BLaER1 treated with 17β-estradiol and CSF1 and Interleukin-3, amounts not matched to agents 10 nM and 100 nM (cell line): ENCODE measurements around the gene SPDYE6.
A peak's percentile ranks its signal among the peaks of the same experiment; 100 is the strongest.
"Not testable (repeated sequence)": the region's sequence is repeated elsewhere in the genome, so short reads cannot be mapped to it uniquely, and the experiment has no call there.

Experiments
- H3K27ac ChIP-seq, 11 experiments: shearing (Covaris generic); formaldehyde crosslinking; 2 replicates each; pipeline ENCODE4 v1.8.1; 2022
- H3K27me3 ChIP-seq, 11 experiments: shearing (Covaris generic); formaldehyde crosslinking; 2 replicates each; pipeline ENCODE4 v1.8.1; 2022
- H3K36me3 ChIP-seq, 11 experiments: shearing (Covaris generic); formaldehyde crosslinking; 2 replicates each; pipeline ENCODE4 v1.8.1; 2022
- H3K4me1 ChIP-seq, 10 experiments: shearing (Covaris generic); formaldehyde crosslinking; 2 replicates each; pipeline ENCODE4 v1.8.1; 2022
- H3K4me2 ChIP-seq, 11 experiments: shearing (Covaris generic); formaldehyde crosslinking; 2 replicates each; pipeline ENCODE4 v1.8.1; 2022
- H3K4me3 ChIP-seq, 10 experiments: shearing (Covaris generic); formaldehyde crosslinking; 2 replicates each; pipeline ENCODE4 v1.8.1; 2022
- H3K9ac ChIP-seq, 11 experiments: shearing (Covaris generic); formaldehyde crosslinking; 2 replicates each; pipeline ENCODE4 v1.8.1; 2022
- H3K9me3 ChIP-seq, 11 experiments: shearing (Covaris generic); formaldehyde crosslinking; replicated peaks in 1 of 11; 2 replicates each; pipeline ENCODE4 v1.8.1; 2022
- H4K20me1 ChIP-seq, 11 experiments: shearing (Covaris generic); formaldehyde crosslinking; 2 replicates each; pipeline ENCODE4 v1.8.1; 2022
- Cebpa-rat ChIP-seq, 11 experiments: shearing (Covaris generic); IDR thresholded peaks; 2 replicates each; pipeline ENCODE4 v1.8.1; 2022

Gene SPDYE6

DNA sequence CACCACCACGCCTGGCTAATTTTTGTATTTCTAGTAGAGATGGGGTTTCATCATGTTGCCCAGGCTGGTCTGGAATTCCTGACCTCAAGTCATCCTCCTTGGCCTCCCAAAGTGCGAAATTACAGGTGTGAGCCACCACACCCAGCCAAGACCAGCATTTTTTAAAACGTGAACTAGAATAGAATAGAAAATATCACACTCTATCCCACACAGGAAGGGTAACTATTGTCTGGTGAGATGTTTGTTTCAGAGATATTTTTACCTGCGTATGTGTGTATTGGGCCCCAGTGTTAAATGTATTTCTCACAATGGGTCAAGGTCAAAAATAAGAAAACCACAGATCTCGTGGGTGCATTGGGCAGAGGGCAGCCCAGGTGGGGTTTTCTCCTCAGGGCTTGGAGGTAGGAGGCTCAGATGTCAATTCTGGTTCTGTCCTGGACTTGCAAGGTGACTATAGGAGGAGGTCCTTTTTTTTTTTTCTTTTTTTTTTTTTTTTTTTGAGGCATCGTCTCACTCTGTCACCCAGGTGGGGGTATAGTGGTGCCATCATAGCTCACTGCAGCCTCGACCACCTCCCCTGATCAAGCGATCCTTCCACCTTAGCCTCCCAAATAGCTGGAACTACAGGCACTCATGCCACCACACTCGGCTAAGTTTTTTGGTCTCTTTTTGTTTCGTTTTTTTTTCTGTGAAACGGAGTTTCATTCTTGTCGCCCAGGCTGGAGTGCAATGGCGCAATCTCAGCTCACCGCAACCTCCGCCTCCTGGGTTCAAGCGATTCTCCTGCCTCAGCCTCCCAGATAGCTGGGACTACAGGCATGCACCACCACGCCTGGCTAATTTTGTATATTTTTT lies 50.6 kb downstream of the SPDYE6 start:
- Histone ChIP-seq H3K9me3 (no peaks in the 10 kb centered on the region), H4K20me1 (peaks cover 0 to 64% (median 6%) of the 10 kb centered on the region in 11 experiments; a peak in 12 of 22 replicates), H3K27ac (peak overlapping the region in 10 of 11 experiments; percentile 71 to 98 (median 93); a peak in 18 of 22 replicates), H3K36me3 (peaks cover 34 to 64% (median 49%) of the 10 kb centered on the region in 11 experiments), H3K9ac (peak overlapping the region in 8 of 11 experiments; percentile 67 to 85 (median 82); a peak in 13 of 22 replicates), H3K4me3 (no peak overlapping the region; a peak in 1 of 20 replicates), H3K27me3 (no peaks in the 10 kb centered on the region), H3K4me1 (peaks cover 75 to 91% (median 86%) of the 10 kb centered on the region in 10 experiments), H3K4me2 (peak overlapping the region; percentile 81 to 99 (median 94))
- TF ChIP-seq Cebpa-rat (IDR thresholded peaks at IDR 0.05) = peak in 3 of 11 experiments; percentile 37 to 60 (median 56); a peak in 5 of 22 replicates

DNA sequence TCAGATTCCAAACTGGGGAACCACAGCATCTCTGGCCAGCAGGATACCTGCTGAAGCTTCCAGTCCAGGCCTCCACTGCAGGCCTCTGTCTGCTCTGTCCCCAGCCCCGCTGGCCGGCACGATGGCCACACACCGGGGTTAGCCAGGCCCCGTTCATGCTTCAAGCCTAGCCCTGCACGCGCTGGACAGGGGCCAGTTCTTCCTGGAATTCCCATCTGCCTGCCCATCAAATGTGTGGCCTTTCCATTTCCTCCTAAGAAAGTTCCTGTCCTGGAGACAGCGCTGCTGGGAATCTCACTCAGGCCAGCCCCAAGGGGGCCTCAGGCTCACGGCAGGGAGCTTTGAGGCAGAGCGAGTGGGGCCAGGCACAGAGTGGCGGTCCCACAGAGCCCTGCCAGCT lies 51.6 kb downstream of the SPDYE6 start:
- no peak overlapping the region for H3K4me3 ChIP-seq
- H4K20me1 ChIP-seq = peaks cover 0 to 73% (median 16%) of the 10 kb centered on the region in 11 experiments; a peak in 13 of 22 replicates
- H3K27me3 ChIP-seq = no peaks in the 10 kb centered on the region
- H3K36me3 ChIP-seq = peaks cover 31 to 64% (median 49%) of the 10 kb centered on the region in 11 experiments
- H3K9ac ChIP-seq = peak overlapping the region in 9 of 11 experiments; percentile 38 to 83 (median 63); a peak in 17 of 22 replicates
- no peaks in the 10 kb centered on the region for H3K9me3 ChIP-seq
- TF ChIP-seq Cebpa-rat (IDR thresholded peaks at IDR 0.05) = no peak
- peak overlapping the region; percentile 74 to 99 (median 93) for H3K4me2 ChIP-seq
- peak overlapping the region in 9 of 11 experiments; percentile 47 to 98 (median 94); a peak in 17 of 22 replicates for H3K27ac ChIP-seq
- H3K4me1 ChIP-seq = peaks cover 77 to 95% (median 86%) of the 10 kb centered on the region in 10 experiments

DNA sequence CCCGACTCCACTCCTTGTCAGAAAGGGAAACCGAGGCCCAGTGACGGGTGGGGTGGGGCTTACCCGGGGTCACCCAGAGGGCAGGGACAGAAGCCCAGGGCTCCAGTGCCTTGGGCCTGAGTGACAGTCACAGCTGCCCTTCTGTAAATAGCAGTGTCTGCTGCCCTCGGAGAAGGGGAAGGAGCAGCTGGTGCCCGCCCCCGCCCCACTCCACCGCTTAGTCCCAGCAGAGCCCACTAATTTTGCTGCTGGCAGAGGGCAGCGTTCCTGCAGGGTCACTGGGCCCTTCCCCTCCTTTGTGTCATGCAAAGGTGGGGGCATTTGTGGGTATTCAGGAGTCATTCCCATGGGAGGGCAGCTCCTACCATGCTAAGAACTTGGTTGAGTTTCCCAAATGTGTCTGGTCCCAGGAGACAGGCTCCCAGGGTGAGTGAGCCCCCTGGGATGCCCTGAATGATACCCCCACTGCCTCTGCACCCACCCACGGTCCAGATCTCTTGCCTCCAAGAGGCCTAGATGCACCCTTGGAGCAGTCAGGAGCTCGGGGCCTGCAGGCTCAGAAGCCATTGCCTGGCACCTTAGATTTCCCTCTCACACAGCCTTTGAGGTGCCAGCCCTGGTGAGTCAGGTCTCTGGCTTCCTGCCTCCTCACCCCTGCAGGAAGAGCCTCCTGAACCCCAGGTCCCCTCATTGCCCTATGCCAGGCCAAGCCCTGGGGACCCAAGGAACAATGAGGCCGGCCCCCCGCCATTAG lies 52.4 kb downstream of the SPDYE6 start:
- peak overlapping the region in 10 of 11 experiments; percentile 37 to 98 (median 93); a peak in 19 of 22 replicates for H3K27ac ChIP-seq

DNA sequence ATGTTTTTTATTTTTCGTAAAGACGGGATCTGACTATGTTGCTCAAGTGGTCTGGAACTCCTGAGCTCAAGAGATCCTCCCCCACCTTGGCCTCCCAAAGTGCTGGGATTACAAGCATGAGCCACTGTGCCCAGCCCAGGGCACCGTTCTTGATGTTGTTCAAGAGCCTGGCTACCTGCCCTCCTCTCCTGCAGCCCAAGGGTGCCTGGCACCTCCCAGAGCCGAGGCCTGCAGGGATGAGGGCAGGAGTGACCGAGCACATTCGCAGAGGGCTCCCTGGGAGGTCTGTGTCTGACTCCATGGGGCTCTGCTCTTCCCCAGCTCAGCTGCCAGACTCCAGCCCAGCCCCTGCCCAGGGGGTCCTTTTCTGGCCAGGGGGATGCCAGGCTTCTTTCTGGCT lies 54.2 kb downstream of the SPDYE6 start:
- no peaks in the 10 kb centered on the region for H3K27me3 ChIP-seq
- H3K4me1 ChIP-seq = peaks cover 65 to 83% (median 75%) of the 10 kb centered on the region in 10 experiments

More for the DNA sequence above, 52.4 kb downstream of the SPDYE6 start:
- Histone ChIP-seq H4K20me1 (peaks cover 0 to 80% (median 21%) of the 10 kb centered on the region in 11 experiments; a peak in 13 of 22 replicates), H3K4me2 (peak overlapping the region; percentile 74 to 99 (median 93)), H3K9ac (peak overlapping the region; percentile 32 to 83 (median 63); a peak in 19 of 22 replicates), H3K36me3 (peaks cover 26 to 61% (median 44%) of the 10 kb centered on the region in 11 experiments), H3K9me3 (no peaks in the 10 kb centered on the region), H3K4me3 (peak overlapping the region in 7 of 10 experiments; percentile 13 to 47 (median 28); a peak in 7 of 20 replicates), H3K4me1 (peaks cover 83 to 95% (median 89%) of the 10 kb centered on the region in 10 experiments), H3K27me3 (no peaks in the 10 kb centered on the region)
- TF ChIP-seq Cebpa-rat (IDR thresholded peaks at IDR 0.05) = no peak

DNA sequence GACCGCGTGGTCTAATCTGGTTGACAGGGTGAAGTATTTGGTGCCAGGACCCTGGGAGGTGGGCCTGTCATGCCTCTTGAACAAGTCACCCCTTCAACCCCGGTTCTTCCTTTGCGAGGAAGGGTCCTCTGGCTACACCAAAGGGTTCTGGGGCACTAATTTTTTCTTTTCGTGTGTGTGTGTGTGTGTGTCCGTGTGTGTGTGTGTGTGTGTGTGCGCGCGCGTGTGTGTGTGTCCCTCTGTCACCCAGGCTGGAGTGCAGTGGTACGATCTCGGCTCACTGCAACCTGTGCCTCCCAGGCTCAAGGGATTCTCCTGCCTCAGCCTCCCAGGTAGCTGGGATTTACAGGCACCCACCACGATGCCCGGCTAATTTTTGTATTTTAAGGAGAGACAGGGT lies 54.9 kb downstream of the SPDYE6 start:
- peaks cover 61 to 80% (median 71%) of the 10 kb centered on the region in 10 experiments for H3K4me1 ChIP-seq
- H4K20me1 ChIP-seq = peaks cover 5 to 89% (median 46%) of the 10 kb centered on the region in 11 experiments

More for the DNA sequence above, 54.2 kb downstream of the SPDYE6 start:
- Histone ChIP-seq H4K20me1 (peaks cover 0 to 83% (median 39%) of the 10 kb centered on the region in 11 experiments; a peak in 19 of 22 replicates), H3K27ac (peak overlapping the region in 8 of 11 experiments; percentile 9 to 98 (median 93); a peak in 12 of 22 replicates), H3K36me3 (peaks cover 21 to 59% (median 36%) of the 10 kb centered on the region in 11 experiments), H3K9me3 (no peaks in the 10 kb centered on the region), H3K4me3 (no peak overlapping the region), H3K4me2 (peak overlapping the region; percentile 74 to 99 (median 93); a peak in 18 of 22 replicates), H3K9ac (peak overlapping the region in 5 of 11 experiments; percentile 1 to 74 (median 7); a peak in 6 of 22 replicates)
- TF ChIP-seq Cebpa-rat (IDR thresholded peaks at IDR 0.05) = no peak

DNA sequence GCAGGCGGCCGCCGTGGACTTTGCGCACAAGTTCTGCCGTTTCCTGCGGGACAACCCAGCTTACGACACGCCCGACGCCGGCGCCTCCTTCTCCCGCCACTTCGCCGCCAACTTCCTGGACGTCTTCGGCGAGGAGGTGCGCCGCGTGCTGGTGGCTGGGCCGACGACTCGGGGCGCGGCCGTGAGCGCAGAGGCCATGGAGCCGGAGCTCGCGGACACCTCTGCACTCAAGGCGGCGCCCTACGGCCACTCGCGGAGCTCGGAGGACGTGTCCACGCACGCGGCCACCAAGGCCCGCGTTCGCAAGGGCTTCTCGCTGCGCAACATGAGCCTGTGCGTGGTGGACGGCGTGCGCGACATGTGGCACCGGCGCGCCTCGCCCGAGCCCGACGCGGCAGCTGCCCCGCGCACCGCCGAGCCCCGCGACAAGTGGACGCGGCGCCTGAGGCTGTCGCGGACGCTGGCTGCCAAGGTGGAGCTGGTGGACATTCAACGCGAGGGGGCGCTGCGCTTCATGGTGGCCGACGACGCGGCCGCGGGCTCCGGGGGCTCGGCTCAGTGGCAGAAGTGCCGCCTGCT lies 55.5 kb downstream of the SPDYE6 start:
- no peak for TF ChIP-seq Cebpa-rat (IDR thresholded peaks at IDR 0.05)
- Histone ChIP-seq H3K4me1 (peaks cover 61 to 80% (median 71%) of the 10 kb centered on the region in 10 experiments), H3K4me3 (no peak overlapping the region)

More for the DNA sequence above, 54.9 kb downstream of the SPDYE6 start:
- H3K27me3 ChIP-seq, H3K9ac ChIP-seq, H3K9me3 ChIP-seq, H3K4me3 ChIP-seq: not testable (repeated sequence)
- Histone ChIP-seq H3K27ac (peak overlapping the region in 4 of 11 experiments; percentile 29 to 98 (median 94); a peak in 6 of 22 replicates), H3K36me3 (peaks cover 22 to 66% (median 36%) of the 10 kb centered on the region in 11 experiments), H3K4me2 (peak overlapping the region in 3 of 11 experiments; percentile 94 to 99 (median 95); a peak in 1 of 22 replicates)

DNA sequence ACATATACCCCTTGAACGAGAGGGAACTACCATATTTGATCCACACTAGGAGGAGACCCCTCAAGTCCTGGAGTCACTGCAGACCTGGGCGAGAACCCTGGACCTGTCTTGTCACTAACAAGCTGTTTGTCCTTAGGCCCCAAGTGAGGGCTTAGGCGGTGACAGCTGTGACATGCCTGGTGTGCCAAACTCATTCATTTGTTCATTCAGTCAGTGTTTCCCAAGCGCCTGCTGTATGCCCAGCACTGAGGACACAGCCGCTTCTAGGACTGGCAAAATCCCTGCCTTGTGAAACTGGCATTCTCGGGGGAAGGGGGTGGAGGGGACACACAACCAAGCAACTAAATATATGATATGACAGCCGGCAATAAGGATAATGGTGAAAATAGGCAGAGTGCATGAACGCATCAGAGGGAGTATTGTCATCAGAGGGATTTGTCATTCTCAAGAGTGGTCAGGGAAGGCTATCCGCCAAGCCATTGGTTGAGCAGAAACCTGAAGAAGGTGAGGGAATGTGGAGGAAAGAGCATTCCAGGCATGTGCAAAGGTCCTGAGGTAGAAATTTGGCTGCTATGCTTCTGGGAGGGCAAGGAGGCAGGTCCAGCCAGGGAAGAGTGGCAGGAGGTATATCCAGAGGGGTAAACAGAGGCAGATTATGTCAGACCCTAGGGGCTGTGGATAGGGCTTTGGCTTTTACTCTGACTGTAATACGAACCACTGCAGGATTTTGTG lies 58.6 kb downstream of the SPDYE6 start:
- no peak for TF ChIP-seq Cebpa-rat (IDR thresholded peaks at IDR 0.05)
- H3K27me3 ChIP-seq = no peaks in the 10 kb centered on the region
- H3K36me3 ChIP-seq = peaks cover 22 to 60% (median 32%) of the 10 kb centered on the region in 11 experiments
- no peak overlapping the region for H3K27ac ChIP-seq
- peaks cover 61 to 80% (median 71%) of the 10 kb centered on the region in 10 experiments for H3K4me1 ChIP-seq
- H3K9me3 ChIP-seq = no peaks in the 10 kb centered on the region
- H3K4me3 ChIP-seq = no peak overlapping the region
- H3K4me2 ChIP-seq = no peak overlapping the region
- peaks cover 36 to 100% (median 83%) of the 10 kb centered on the region in 11 experiments for H4K20me1 ChIP-seq
- H3K9ac ChIP-seq = no peak overlapping the region

More for the DNA sequence above, 55.5 kb downstream of the SPDYE6 start:
- H3K9ac ChIP-seq = no peak overlapping the region
- H4K20me1 ChIP-seq = peaks cover 9 to 96% (median 52%) of the 10 kb centered on the region in 11 experiments
- no peaks in the 10 kb centered on the region for H3K9me3 ChIP-seq
- H3K36me3 ChIP-seq = peaks cover 22 to 72% (median 40%) of the 10 kb centered on the region in 11 experiments
- 0 out of 22 replicates have a peak overlapping the region, but pooled peaks of 1 of the 11 experiments have one; percentile 99 for H3K4me2 ChIP-seq
- no peaks in the 10 kb centered on the region for H3K27me3 ChIP-seq
- peak overlapping the region in 3 of 11 experiments; percentile 2 to 98 (median 97); a peak in 3 of 22 replicates for H3K27ac ChIP-seq
